ENCODE data around the gene CTH. TPM values are rescaled to one million over a fixed set of nuclear protein-coding genes. Genes with fewer than 3 reads are reported as not detected.

Gene CTH
- polyA plus RNA-seq, 2 of the 4 experiments (the other 2 are of a cell fraction): 3.7 to 6.8 TPM

DNA sequence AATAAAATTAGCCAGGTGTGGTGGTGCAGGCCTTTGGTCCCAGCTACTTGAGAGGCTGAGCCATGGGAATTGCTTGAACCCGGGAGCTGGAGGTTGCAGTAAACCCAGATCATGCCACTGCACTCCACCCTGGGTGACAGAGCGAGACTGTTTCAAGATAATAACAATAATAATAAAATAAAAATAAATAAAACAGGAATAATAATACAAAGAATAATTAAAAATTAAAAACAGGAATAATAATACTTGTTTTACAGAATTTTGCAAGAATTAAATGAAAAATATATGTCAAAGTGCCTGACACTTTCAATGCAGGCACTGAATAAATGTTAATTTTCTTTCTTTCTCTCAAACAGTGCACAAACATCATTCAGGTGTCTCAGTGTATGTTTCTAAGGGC is 26.5 kb upstream of the CTH start:
- CTCF ChIA-PET: no interaction called here
- POLR2A ChIA-PET: no interaction called here
- Histone ChIP-seq H3K27ac (no peak overlapping the region), H3K4me3 (no peak overlapping the region), H3K4me1 (no peaks in the 10 kb centered on the region), H3K9me3 (no peaks in the 10 kb centered on the region), H3K4me2 (no peak overlapping the region)
- no peak for TF ChIP-seq FOSL2 (IDR thresholded peaks at IDR 0.05)
- no peak for TF ChIP-seq FOSL2 (CRISPR knock-in tag; IDR thresholded peaks at IDR 0.05)
- TF ChIP-seq CHD2 (IDR thresholded peaks at IDR 0.05; ENCODE audit: low read length, partially characterized antibody): no peak
- TF ChIP-seq, protein P1, sequence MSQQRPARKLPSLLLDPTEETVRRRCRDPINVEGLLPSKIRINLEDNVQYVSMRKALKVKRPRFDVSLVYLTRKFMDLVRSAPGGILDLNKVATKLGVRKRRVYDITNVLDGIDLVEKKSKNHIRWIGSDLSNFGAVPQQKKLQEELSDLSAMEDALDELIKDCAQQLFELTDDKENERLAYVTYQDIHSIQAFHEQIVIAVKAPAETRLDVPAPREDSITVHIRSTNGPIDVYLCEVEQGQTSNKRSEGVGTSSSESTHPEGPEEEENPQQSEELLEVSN (IDR thresholded peaks at IDR 0.05; ENCODE audit: borderline replicate concordance, low read depth): no peak
- TF ChIP-seq, protein P2, sequence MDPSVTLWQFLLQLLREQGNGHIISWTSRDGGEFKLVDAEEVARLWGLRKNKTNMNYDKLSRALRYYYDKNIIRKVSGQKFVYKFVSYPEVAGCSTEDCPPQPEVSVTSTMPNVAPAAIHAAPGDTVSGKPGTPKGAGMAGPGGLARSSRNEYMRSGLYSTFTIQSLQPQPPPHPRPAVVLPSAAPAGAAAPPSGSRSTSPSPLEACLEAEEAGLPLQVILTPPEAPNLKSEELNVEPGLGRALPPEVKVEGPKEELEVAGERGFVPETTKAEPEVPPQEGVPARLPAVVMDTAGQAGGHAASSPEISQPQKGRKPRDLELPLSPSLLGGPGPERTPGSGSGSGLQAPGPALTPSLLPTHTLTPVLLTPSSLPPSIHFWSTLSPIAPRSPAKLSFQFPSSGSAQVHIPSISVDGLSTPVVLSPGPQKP (IDR thresholded peaks at IDR 0.05; ENCODE audit: low read depth, low read length): no peak
- no peak for TF ChIP-seq RARB (CRISPR knock-in tag; IDR thresholded peaks at IDR 0.05)
- TF ChIP-seq GATA3 (IDR thresholded peaks at IDR 0.05; ENCODE audit: borderline replicate concordance): no peak
- no peak for TF ChIP-seq BHLHE40 (IDR thresholded peaks at IDR 0.05; ENCODE audit: low read depth, low read length)
- no peak for TF ChIP-seq KDM5A (IDR thresholded peaks at IDR 0.05)
- no peak for TF ChIP-seq ZFP36 (IDR thresholded peaks at IDR 0.05; ENCODE audit: borderline replicate concordance, partially characterized antibody)
- TF ChIP-seq POLR2A (IDR thresholded peaks at IDR 0.05; ENCODE audit: low read length): no peak
- no peak for TF ChIP-seq NR3C1 (IDR thresholded peaks at IDR 0.05)
- TF ChIP-seq, protein P3, sequence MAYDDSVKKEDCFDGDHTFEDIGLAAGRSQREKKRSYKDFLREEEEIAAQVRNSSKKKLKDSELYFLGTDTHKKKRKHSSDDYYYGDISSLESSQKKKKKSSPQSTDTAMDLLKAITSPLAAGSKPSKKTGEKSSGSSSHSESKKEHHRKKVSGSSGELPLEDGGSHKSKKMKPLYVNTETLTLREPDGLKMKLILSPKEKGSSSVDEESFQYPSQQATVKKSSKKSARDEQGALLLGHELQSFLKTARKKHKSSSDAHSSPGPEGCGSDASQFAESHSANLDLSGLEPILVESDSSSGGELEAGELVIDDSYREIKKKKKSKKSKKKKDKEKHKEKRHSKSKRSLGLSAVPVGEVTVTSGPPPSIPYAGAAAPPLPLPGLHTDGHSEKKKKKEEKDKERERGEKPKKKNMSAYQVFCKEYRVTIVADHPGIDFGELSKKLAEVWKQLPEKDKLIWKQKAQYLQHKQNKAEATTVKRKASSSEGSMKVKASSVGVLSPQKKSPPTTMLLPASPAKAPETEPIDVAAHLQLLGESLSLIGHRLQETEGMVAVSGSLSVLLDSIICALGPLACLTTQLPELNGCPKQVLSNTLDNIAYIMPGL (CRISPR knock-in tag; IDR thresholded peaks at IDR 0.05; ENCODE audit: borderline replicate concordance): no peak
- no peak for FAIRE-seq
- DNase-seq (ENCODE audit: low read depth in 1 of 2, low spot score in 1 of 2): no peak
- no peak for ATAC-seq
- 83% methylated on average over 2 of the region's 2 CpGs for WGBS (ENCODE audit: missing lambda C conversion rate)

DNA sequence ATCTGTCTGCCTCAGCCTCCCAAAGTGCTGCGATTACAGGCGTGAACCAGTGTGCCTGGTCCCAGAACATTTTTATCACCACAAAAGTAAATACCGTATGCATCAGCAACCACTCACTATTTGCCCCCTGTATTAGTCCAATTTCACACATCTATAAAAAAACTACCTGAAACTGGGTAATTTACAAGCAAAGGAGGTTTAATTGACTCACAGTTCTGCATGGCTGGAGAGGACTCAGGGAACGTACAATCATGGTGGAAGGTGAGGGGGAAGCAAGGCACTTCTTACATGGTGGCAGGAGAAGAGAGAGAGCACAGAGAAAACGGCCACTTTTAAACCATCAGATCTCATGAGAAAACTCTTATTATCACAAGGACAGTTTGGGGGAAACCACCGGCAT is 25.6 kb upstream of the CTH start:
- POLR2A ChIA-PET: no interaction called here
- Histone ChIP-seq H3K4me1 (no peaks in the 10 kb centered on the region), H3K27ac (no peak overlapping the region), H3K4me2 (no peak overlapping the region), H3K9me3 (no peaks in the 10 kb centered on the region), H3K4me3 (no peak overlapping the region)
- no peak for DNase-seq (ENCODE audit: low read depth in 1 of 2, low spot score in 1 of 2)
- ATAC-seq: no peak
- CTCF ChIA-PET: no interaction called here
- 67% methylated on average over 6 of the region's 6 CpGs for WGBS (ENCODE audit: missing lambda C conversion rate)
- no peak for FAIRE-seq
- TF ChIP-seq, protein P4, sequence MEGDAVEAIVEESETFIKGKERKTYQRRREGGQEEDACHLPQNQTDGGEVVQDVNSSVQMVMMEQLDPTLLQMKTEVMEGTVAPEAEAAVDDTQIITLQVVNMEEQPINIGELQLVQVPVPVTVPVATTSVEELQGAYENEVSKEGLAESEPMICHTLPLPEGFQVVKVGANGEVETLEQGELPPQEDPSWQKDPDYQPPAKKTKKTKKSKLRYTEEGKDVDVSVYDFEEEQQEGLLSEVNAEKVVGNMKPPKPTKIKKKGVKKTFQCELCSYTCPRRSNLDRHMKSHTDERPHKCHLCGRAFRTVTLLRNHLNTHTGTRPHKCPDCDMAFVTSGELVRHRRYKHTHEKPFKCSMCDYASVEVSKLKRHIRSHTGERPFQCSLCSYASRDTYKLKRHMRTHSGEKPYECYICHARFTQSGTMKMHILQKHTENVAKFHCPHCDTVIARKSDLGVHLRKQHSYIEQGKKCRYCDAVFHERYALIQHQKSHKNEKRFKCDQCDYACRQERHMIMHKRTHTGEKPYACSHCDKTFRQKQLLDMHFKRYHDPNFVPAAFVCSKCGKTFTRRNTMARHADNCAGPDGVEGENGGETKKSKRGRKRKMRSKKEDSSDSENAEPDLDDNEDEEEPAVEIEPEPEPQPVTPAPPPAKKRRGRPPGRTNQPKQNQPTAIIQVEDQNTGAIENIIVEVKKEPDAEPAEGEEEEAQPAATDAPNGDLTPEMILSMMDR (IDR thresholded peaks at IDR 0.05): no peak
- TF ChIP-seq BHLHE40 (IDR thresholded peaks at IDR 0.05; ENCODE audit: low read depth, low read length) (no peak), HOXB13 (CRISPR knock-in tag; IDR thresholded peaks at IDR 0.05; ENCODE audit: low read depth) (no peak), FOSB (CRISPR knock-in tag; IDR thresholded peaks at IDR 0.05) (no peak), RAD21 (conservative IDR thresholded peaks at IDR 0.05 in 1 of 2, IDR thresholded peaks at IDR 0.05 in 1 of 2) (no peak), RCOR1 (IDR thresholded peaks at IDR 0.05; ENCODE audit: low read depth, low read length) (no peak), NFE2L2 (conservative IDR thresholded peaks at IDR 0.05; ENCODE audit: low read length) (no peak), HEYL (CRISPR knock-in tag; IDR thresholded peaks at IDR 0.05) (no peak), ESRRA (IDR thresholded peaks at IDR 0.05; ENCODE audit: borderline replicate concordance, low read length) (no peak), JUN (IDR thresholded peaks at IDR 0.05) (no peak), MYC (IDR thresholded peaks at IDR 0.05; ENCODE audit: borderline replicate concordance, low read length) (no peak)
- TF ChIP-seq, protein P5, sequence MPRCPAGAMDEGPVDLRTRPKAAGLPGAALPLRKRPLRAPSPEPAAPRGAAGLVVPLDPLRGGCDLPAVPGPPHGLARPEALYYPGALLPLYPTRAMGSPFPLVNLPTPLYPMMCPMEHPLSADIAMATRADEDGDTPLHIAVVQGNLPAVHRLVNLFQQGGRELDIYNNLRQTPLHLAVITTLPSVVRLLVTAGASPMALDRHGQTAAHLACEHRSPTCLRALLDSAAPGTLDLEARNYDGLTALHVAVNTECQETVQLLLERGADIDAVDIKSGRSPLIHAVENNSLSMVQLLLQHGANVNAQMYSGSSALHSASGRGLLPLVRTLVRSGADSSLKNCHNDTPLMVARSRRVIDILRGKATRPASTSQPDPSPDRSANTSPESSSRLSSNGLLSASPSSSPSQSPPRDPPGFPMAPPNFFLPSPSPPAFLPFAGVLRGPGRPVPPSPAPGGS (IDR thresholded peaks at IDR 0.05): no peak
- TF ChIP-seq, protein P6, sequence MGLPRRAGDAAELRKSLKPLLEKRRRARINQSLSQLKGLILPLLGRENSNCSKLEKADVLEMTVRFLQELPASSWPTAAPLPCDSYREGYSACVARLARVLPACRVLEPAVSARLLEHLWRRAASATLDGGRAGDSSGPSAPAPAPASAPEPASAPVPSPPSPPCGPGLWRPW (IDR thresholded peaks at IDR 0.05): no peak
- TF ChIP-seq, protein P3 (CRISPR knock-in tag; IDR thresholded peaks at IDR 0.05; ENCODE audit: borderline replicate concordance): no peak
- TF ChIP-seq, protein P7, sequence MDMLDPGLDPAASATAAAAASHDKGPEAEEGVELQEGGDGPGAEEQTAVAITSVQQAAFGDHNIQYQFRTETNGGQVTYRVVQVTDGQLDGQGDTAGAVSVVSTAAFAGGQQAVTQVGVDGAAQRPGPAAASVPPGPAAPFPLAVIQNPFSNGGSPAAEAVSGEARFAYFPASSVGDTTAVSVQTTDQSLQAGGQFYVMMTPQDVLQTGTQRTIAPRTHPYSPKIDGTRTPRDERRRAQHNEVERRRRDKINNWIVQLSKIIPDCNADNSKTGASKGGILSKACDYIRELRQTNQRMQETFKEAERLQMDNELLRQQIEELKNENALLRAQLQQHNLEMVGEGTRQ (IDR thresholded peaks at IDR 0.05): no peak
